Amniotic epithelial cell (primary cell): ENCODE results near the gene FAM20A.

ENCODE experiments used
- DNase-seq: peaks from one replicate; pipeline ENCODE4 v3.0.0-alpha.2; 2010; ENCODE audit warnings: low read depth

Gene FAM20A

GRCh38 chr17:68600931-68601564 lies at the start of gene FAM20A:
FAM20A (minus strand) TSS chr17:68601367; CDS start chr17:68600666, 701 bp downstream.
- no peak for DNase-seq

- no peak for DNase-seq
Observed at GRCh38 chr17:68649324-68649723, 48.2 kb upstream of the FAM20A start.

- no peak for DNase-seq
Observed at GRCh38 chr17:68646626-68647526, 45.7 kb upstream of the FAM20A start.

GRCh38 chr17:68642118-68642412 lies 40.9 kb upstream of the FAM20A start:
- no peak for DNase-seq

GRCh38 chr17:68641276-68642117 lies 40.3 kb upstream of the FAM20A start:
- no peak for DNase-seq

GRCh38 chr17:68640242-68640989 lies 39.2 kb upstream of the FAM20A start:
- DNase-seq = no peak

GRCh38 chr17:68634345-68634876 lies 33.2 kb upstream of the FAM20A start:
- DNase-seq = no peak

- no peak for DNase-seq
Observed at GRCh38 chr17:68628576-68628957, 27.4 kb upstream of the FAM20A start.

- peak; percentile 4 for DNase-seq
Observed at GRCh38 chr17:68627956-68628575, 26.9 kb upstream of the FAM20A start.

- DNase-seq = peak; percentile 37
Observed at GRCh38 chr17:68624381-68624780, 23.2 kb upstream of the FAM20A start.

GRCh38 chr17:68623811-68624210 lies 22.6 kb upstream of the FAM20A start:
- no peak for DNase-seq

- no peak for DNase-seq
Observed at GRCh38 chr17:68622423-68622822, 21.3 kb upstream of the FAM20A start.

GRCh38 chr17:68621065-68621464 lies 19.9 kb upstream of the FAM20A start:
- no peak for DNase-seq

GRCh38 chr17:68616334-68616733 lies 15.2 kb upstream of the FAM20A start:
- DNase-seq = no peak

- DNase-seq = no peak
Observed at GRCh38 chr17:68614718-68615117, 13.6 kb upstream of the FAM20A start.

GRCh38 chr17:68613739-68614298 lies 12.7 kb upstream of the FAM20A start:
- peak; percentile 60 for DNase-seq

- DNase-seq = no peak
Observed at GRCh38 chr17:68612923-68613292, 11.7 kb upstream of the FAM20A start.

GRCh38 chr17:68612209-68612922 lies 11.2 kb upstream of the FAM20A start:
- DNase-seq = peak; percentile 52

- DNase-seq = no peak
Observed at GRCh38 chr17:68611353-68612208, 10.4 kb upstream of the FAM20A start.
